ENCODE results near the gene CNTROB.

The CNTROB gene

GRCh38 chr17:7932483-7932891, 481 bp downstream of the CNTROB start:
- ChIA-PET POLR2A (interaction anchor here (1.3 to 3.2 kb wide), 3 partner anchors 16 to 58 kb away, joined by 3 to 23 read pairs (median 5); partner anchors contain the start of gene RNF227), CTCF (interaction anchor here (0.6 to 16.0 kb wide), 21 partner anchors 8 to 189 kb away, joined by 3 to 173 read pairs (median 4); partner anchors contain the start of gene NAA38)
- H3K4me3 ChIP-seq (ENCODE audit: low read depth, low read length), result peak overlapping the region; percentile 100
- no peak for DNase-seq (ENCODE audit: low read depth, low spot score)
- TF ChIP-seq CTCF (IDR thresholded peaks at IDR 0.05; ENCODE audit: insufficient read depth, low read length, missing control alignments), result no peak

- TF ChIP-seq CTCF (IDR thresholded peaks at IDR 0.05; ENCODE audit: insufficient read depth, low read length, missing control alignments), result peak; percentile 35
- ChIA-PET CTCF (interaction anchor here (0.6 to 16.0 kb wide), 22 partner anchors 8 to 189 kb away, joined by 3 to 173 read pairs (median 4); partner anchors contain the start of gene NAA38), POLR2A (interaction anchor here (1.3 to 3.2 kb wide), 3 partner anchors 16 to 57 kb away, joined by 3 to 23 read pairs (median 5); partner anchors contain the start of gene RNF227)
- H3K4me3 ChIP-seq (ENCODE audit: low read depth, low read length), result peak overlapping the region; percentile 100
- DNase-seq (ENCODE audit: low read depth, low spot score), result no peak
These were observed 943 bp downstream of the CNTROB start for GRCh38 chr17:7932949-7933348.

GRCh38 chr17:7935859-7936258, 3.9 kb downstream of the CNTROB start:
- H3K4me3 ChIP-seq (ENCODE audit: low read depth, low read length), result no peak overlapping the region
- DNase-seq (ENCODE audit: low read depth, low spot score), result no peak
- ChIA-PET CTCF (interaction anchor here (0.9 to 16.0 kb wide), 8 partner anchors 8 to 74 kb away, joined by 3 to 173 read pairs (median 4); partner anchors contain the start of gene RNF227), POLR2A (no interaction called here)
- TF ChIP-seq CTCF (IDR thresholded peaks at IDR 0.05; ENCODE audit: insufficient read depth, low read length, missing control alignments), result no peak

GRCh38 chr17:7940034-7940433, 8.0 kb downstream of the CNTROB start:
- H3K4me3 ChIP-seq (ENCODE audit: low read depth, low read length), result no peak overlapping the region
- ChIA-PET POLR2A (no interaction called here), CTCF (interaction anchor here (1.0 to 16.0 kb wide), 8 partner anchors 7 to 101 kb away, joined by 3 to 173 read pairs (median 4); no protein-coding TSS in a partner anchor)
- no peak for DNase-seq (ENCODE audit: low read depth, low spot score)
- no peak for TF ChIP-seq CTCF (IDR thresholded peaks at IDR 0.05; ENCODE audit: insufficient read depth, low read length, missing control alignments)

- ChIA-PET POLR2A (no interaction called here), CTCF (interaction anchor here (1.0 to 16.0 kb wide), 8 partner anchors 8 to 100 kb away, joined by 3 to 173 read pairs (median 4); no protein-coding TSS in a partner anchor)
- no peak for DNase-seq (ENCODE audit: low read depth, low spot score)
- no peak for TF ChIP-seq CTCF (IDR thresholded peaks at IDR 0.05; ENCODE audit: insufficient read depth, low read length, missing control alignments)
- no peak overlapping the region for H3K4me3 ChIP-seq (ENCODE audit: low read depth, low read length)
These were observed 8.7 kb downstream of the CNTROB start for GRCh38 chr17:7940743-7941142.

- H3K4me3 ChIP-seq (ENCODE audit: low read depth, low read length), result no peak overlapping the region
- DNase-seq (ENCODE audit: low read depth, low spot score), result no peak
- no peak for TF ChIP-seq CTCF (IDR thresholded peaks at IDR 0.05; ENCODE audit: insufficient read depth, low read length, missing control alignments)
- CTCF ChIA-PET, result interaction anchor here (1.6 to 4.2 kb wide), 4 partner anchors 10 to 53 kb away, joined by 4 to 26 read pairs (median 14); partner anchors contain the start of genes CNTROB and TRAPPC1
- POLR2A ChIA-PET, result no interaction called here
These were observed 11.3 kb downstream of the CNTROB start for GRCh38 chr17:7943291-7943690.

All from AG04449 (cell line).